HG03442 (cell line): ENCODE results near the gene ANKDD1B.

ENCODE experiments used
- ATAC-seq: cut with Tn5 transposase; IDR thresholded peaks from one replicate; pipeline ENCODE4 v1.9.1; 2021; ENCODE audit warnings: mild to moderate bottlenecking, moderate library complexity; ENCODE audit not compliant: unreplicated experiment

Gene ANKDD1B

DNA sequence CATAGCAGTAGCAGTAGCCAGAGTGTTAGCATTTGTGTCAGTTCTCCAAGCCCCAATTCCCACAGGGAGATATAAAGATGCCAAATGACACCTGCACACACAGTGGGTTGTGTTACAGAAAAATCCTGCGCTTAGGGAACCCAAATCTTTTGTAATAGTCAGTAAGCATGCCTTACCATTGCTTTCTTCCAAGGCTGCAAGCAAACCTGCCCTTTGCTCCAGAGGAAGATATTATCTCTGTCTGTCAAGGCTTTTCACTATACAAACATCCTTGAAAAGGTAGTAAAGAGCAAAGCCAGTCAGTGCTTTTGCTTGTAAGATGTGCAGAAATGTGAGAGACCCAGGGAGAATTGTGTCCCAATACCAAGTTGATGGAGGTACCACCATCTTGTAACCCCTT lies 2.9 kb downstream of the ANKDD1B start:
- no peak for ATAC-seq

DNA sequence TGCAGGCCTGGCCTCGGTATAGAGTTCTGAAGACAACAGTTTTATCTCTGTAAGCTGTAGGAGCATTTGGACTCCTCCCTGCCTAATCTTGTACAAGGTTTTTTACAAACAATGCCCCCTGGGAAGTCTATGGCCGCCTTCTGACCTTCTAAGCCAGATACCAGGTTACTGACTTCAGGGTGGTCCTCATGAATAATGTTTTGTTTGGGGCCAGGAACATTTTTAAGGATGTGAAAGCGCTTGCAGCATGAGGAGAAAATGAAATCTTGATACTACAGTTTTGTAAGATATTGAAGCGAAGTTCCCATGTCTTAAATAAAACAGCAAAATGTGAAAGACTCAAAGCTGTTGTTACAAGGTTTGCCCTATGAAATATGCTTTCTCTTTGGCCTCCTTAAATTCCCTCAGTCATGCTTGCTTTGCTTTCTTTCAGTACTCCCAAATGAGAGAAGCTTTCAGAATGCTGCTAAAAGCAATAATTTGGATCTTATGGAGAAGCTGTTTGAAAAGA lies 5.2 kb downstream of the ANKDD1B start:
- no peak for ATAC-seq

DNA sequence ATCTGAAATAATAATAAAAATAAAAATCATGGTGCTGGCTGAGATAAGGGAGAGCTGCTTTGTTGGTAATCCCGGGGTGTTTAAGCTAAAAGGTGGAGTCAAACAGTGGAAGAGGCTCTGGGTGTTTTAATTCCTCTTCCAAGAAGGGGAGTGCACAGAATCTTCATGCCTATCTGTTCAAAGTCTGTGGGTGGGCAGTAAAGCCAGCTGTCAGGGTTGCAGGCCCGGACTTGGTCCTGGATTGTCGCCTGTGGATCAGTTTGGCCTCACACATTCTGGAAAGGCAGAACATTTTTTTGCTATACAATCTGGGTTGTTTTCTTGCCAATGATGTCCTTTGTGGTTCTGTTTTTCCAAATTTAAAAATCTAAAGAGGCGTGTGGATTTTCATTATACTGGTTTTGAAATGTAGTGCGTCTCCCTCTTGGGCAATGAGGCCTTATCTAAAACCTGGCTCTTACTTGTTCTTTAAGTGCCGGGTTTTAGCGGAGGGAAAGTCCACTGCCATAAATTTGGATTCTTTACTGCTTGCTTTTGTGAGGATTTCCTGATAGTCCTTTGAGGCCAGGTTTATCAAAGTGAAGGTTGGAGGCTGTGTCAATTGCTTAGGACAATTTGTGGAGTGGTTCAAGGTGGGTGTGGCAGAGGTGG lies 5.8 kb downstream of the ANKDD1B start:
- no peak for ATAC-seq

DNA sequence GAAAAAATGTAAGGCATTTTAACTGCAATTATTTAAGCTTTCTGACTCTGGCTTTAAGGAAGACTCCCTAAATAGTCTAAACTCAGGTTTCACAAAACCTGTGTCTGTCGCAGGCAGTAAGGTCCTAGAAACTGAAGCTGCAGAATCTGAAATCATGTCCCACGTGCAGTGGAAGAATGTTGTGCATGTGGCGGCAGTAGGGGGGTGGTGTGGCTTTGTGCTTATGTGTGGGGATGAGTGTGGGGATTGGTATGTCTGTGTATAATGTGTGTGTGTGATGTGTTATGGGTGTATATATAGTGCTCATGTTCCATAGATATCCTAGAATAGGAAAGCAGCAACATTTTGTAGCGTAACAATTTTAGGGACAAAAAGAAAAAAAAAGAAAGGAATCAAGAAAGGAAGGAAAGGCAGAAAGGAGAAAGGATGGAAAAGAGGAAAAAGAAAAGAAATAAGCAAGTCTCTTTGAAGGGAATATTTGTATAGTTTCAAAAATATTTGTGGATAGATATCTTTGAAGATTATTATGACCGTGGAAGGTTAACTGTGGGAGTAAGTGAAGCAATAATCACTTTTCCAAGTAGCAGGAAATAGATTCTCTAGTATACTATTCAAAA lies 6.6 kb downstream of the ANKDD1B start:
- ATAC-seq: no peak

DNA sequence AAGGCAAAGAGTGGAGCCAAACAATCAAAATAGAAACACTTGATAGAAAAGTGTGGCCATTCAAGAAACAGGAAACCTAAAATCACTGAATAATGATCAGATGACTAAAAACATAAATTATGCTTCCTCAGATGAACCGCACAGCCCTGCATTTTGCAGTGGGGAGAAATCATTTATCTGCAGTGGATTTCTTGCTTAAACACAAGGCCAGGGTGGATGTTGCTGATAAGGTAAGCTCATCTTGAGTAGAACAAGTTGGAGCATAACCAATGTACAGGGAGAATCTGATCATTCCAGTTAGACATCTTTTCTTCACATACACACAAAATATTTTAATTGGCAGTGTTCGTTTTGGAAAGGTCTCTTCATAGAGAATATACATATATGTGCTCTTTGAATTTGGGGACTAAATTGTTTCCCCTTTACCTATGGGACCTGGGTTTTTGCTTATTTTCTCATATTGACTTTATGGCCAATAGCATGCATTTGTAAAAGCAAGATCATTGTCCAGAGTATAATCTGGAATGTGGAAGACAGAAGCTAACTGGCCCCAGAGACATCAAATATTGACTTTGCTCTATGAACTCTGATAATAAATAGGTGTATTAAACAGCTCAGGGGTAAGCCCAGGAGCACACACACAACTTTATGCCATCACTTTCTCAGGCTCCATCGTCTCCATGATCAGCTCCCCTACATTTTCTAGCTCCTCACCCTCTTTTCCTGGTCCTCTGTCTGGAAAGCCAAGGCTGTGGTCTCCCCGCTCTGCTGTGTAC lies 9.1 kb downstream of the ANKDD1B start:
- ATAC-seq: no peak

DNA sequence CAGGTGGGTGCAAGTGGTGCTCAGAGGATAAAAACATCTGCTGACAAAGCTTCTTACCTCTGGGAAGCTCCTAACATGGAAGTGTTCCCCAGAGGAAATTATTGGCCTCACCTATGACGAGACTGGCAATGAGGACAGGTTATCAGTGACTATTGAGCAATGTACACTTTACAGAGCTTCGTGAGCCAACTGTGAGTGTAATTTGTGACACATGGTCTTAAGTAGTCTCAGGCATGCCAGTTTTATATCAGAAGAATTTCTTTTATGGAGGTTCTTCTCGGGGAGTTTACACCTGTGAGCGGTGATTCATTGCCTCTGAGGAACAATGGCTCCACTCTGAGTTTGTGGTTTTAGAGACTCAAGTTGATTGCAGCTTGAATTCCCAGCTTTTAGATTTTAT lies 11.3 kb downstream of the ANKDD1B start:
- no peak for ATAC-seq

DNA sequence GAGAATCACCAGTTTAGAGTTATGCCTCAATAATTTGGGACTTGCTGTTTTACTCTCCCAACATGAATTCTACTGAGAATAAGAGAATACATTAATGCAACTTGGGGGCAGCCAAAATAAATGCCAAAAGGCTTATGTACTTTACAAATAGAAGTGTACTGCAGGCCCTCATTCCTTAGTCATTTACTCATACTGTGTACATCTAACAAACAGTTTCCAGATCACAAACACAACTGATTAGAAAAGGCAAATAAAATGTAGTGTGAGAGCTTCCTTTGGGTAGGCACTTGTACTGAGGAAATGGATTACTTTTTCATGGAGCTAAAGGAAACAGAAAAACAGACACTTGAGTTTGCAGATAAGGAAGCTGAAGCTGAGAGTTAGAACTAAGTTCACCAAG lies 12.6 kb downstream of the ANKDD1B start:
- no peak for ATAC-seq

DNA sequence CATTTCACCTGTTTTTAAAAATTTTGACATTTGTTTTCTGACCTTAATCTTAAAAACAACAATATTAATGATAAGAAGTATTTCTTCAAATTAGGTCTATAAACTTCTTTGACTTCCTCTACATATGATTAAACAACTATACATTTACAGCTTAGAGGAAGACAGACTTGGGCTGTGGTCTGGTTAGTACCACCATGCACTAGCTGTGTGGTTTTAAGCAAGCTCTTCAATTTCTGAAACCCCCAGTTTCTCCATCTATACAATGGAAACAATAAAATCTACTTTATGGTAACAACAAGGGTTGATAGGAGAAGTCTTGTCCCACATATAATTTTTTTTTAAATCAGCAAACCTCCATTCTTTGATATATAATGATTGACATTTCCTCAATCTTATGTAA lies 15.7 kb downstream of the ANKDD1B start:
- ATAC-seq: no peak

DNA sequence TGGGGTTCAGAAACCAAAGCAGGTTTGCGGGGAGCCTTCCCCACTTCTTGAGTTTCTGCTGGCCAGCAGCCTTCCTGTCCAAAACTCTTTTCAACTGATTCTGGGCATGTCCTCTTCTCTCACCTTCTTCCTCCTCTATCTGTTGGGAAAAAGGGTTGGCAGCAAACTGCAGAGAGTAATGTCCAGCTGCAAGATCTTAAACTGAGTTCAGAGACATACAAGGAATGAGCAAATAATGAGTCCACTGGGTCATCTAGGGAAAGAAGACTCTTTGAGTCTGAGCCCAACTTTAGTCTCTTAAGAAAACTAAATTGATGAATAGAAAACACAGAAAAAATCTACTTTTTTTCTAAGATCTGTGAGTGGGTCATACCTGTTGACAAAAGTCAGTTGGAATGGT lies 16.5 kb downstream of the ANKDD1B start:
- ATAC-seq: no peak

DNA sequence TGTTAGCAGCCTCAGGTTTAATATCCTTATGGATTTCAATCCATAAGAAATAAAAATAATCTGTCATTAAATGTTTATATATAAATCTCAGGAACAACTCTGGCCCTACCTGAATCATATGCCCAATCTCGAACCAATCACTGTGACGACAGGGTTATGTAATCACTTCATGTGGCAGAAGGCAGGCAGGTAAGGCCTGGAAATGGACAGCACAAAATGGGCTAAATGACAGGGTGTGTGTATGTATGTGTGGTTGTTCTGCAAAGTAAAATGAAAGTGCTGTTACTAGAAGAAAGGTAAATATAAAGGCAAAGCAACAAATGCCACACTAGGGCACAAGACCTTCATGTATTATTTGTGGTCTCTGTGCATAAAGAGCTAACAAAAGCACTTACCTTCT lies 19.6 kb downstream of the ANKDD1B start:
- ATAC-seq: no peak

DNA sequence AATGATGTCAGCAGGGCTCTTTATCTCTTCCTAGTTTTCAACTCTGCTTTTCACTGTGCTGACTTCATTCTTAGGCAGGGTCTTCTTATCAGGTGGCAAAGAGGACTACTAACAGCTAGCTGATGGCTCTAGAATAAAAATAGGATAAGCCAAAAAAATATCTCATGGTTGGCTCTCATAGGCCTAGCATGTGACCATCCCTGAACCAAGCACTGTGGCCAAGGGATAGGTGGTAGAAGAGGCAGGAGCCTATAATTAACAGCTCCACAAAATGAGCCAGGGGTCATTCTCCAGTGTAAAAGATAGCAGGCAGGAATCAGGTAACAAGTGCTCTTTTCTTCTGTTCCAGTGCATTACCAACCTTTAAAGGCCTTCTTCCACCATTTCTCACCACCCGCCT lies 21.1 kb downstream of the ANKDD1B start:
- ATAC-seq: no peak

DNA sequence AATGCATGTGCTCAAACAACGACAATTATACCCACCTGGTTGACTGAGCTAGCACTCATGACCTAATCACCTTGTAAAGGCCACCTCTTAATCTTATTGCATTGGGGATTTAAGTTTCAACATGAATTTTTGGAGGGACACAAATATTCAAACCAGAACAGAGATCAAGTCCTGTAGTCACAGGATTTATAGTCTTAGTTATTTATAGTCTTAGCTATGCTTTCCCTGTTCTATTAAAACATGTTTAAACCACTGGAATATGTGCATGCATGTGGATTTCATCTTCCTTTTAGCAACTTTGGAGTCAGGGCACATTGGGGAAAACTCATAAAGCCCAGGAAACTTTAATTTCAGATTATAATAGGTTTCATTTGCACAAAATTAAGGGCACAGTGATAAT lies 26.7 kb downstream of the ANKDD1B start:
- ATAC-seq: no peak

DNA sequence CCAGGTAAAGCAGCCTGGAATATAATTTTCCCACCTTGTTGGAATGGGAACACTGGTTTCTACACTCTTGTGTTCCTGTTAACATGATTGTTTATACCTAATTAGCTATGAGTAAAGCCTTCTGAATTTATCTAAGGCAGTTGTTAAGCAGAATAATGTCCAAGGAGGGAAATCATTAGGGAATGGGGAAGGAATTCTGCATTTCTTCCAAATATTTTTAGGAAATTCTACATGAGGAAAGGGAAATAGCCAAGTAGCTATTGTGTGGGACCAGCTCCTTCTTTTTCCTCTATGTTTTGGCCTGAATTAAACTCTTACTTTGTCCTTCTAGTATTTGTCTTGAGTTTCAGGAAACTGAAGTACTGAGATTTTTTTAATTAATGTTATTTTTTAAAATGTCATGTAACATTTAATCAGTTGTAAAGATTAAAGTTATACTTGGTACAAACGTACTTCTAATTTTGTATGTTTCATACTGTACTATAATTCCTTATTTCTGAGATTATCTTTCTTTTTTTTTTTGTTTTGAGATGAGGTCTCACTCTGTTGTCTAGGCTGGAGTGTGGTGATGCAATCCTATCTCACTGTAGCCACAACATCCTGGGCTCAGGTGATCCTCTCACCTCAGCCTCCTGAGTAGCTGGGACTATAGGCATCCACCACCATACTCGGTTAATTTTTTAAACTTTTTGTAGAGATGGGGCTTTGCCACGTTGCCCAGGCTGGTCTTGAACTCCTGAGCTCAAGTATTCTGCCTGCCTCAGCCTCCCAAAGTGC lies 28.5 kb downstream of the ANKDD1B start:
- no peak for ATAC-seq

DNA sequence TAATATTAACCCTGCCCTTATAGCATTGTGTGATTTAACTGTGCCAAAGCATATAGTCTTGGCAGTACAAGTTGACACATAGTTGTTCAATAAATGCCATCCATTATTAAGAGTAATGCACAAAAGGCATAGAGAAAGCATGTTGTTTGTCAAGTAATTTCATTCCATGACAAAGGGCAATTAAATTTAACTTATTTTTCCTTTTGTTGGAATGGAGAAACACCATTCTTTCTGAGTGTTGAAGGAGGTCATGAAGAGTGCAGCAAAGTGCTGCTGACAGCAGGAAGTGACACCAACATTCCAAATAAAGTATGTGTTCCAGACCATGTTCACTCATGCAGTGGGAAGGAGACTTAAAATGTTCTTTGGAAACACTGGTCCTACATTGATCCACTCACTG lies 29.1 kb downstream of the ANKDD1B start:
- ATAC-seq: no peak

DNA sequence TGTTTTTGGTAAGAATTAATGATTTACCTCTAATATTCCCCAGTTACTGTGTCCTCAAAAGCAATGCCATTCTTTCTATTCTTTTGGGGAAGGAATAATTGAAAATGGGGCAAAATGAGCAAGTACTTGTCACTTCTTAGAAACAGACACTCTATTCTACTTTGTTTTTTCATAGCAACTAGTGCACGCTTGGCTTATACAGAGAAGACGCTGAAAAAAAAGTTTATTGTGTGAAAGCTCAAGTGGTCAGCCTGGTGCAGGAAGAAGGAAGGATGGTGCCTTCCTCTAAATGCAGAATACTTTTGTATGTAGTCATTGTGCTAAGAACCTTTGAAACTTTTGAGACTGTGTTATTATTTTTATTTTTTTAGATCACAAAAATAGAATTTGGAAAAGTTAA lies 29.6 kb downstream of the ANKDD1B start:
- no peak for ATAC-seq

DNA sequence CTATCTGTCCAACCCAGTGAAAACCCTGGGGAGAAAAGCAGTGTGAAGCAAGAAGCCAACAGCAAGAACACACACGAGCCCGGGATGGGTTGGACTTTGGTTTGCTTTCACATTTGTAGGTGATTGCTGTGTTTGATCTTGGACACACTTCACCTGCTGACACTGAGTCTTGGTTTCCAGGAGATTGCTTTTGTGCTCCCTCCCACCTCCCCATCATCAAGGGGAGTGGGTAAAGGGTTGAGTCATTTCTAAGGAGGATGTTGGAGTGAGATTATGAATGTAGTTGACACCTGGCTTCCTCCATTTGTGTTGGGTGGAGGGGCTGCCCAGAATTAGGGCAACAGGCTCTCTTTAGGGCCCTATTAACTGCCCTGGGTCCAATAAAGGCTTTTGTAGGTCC lies 37.5 kb downstream of the ANKDD1B start:
- no peak for ATAC-seq

DNA sequence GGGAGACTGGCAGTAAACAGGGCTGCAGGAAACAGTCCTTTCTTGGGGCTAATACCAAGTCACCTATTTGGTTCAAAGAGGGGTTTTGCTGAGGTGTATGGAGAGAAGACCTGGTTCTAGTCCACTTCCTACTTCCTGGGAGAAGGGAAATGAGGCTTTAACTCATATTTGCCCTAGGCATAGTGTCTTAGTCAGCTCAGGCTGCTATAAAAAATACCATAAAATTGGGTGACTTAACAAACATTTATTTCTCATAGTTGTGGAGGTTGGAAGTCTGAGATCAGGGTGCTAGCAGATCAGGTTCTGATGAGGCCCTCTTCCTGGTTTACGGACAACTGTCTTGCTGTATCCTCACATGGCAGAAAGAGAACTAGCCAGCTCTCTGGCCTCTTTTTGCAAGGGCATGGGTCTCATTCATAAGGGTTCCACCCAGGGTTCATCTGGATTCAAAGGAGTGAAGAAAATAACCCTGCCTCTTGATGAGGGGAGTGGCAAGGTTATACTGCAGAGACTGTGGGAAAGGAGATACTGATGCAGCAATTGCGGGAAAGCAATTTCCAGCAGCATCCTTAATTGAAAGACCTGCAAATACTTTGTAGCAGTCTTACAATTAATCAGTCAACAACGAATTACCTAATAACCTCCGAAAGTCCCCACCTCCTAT lies 40.5 kb downstream of the ANKDD1B start:
- no peak for ATAC-seq

DNA sequence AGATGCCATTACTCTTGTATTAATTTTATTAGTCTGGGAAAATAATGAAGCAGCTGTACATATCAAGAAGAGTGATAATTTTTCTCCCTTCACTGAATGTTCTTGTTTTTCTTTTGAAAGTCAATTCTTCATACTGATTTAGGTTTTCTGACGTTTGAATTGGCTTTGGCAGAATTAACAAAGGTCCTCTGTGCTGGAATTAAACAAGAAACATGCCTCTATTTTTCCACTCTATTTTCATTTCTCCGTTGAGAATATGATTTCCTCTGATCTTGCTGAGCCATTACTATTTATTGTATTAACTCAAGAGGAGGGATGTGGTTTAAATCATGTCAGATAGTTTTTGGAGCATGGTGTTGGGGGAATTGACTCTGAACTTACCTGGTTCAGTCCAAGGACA lies 42.3 kb downstream of the ANKDD1B start:
- no peak for ATAC-seq

DNA sequence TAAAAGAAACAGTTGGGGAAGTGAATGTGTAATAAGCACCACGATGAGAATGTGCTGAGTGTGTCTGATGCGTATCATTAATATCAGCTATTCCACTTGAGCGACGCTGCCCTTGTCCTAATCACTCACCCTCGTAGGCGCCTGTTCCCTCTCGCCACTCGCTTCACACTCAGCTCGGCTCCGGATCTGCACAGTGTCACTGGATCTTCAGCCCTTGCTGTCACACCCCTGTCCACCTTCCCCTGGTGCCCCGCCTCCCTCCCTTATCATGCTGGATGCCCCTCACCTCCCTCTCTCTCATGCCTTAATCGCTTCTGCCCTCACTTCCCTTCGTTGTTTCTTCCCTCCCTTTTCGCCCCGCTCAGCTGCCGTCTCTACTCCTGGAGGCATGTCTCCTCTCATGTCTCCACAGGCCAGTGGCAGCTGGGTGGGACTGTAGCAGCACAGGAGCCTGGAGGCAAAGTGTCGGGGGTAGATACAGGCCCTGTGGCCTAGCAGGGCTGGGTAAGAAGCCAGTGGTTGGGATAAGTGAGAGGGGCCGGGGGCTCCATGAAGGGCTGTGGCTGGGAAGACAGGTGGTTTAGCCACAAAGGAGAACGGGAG lies 43.5 kb downstream of the ANKDD1B start:
- no peak for ATAC-seq

DNA sequence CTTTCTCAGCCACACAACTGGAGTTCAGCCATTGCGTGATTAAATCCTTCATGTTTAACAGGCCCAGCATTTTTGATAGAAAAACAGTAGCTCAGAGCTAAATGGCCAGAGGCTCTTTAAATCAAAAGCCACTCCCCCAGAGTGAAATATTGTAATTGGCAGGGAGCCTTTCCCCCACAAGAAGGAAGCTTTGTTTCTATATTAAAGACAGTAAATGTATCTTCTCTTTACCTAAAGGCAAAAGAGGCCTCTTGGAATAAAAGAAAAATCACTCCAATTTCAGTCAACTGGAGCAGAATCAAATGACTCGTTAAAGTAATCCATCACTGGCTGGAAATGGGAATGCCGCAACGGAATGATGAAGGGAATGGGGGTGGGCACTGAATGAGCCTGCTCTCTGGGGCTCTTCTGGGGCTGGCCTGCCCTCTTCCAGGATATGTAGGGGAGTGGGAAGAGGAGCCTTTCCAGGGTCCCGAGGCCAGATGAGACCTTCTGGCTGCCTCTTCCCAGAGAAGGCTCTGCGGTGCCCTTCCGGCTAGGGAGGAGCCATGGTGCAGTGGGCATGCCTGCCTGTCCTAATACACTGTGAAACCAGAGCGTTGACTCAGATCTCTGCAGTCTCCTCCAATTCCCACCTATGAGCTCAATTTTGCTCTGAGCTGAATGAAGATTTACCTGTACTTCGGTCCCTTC lies 45.2 kb downstream of the ANKDD1B start:
- ATAC-seq: no peak
